HG03108 (cell line): ENCODE results near the gene RPLP1.

Source experiments
- ATAC-seq: cut with Tn5 transposase; IDR thresholded peaks from one replicate; pipeline ENCODE4 v1.9.1; 2021; ENCODE audit warnings: moderate library complexity; ENCODE audit not compliant: unreplicated experiment

Gene RPLP1

GRCh38 chr15:69496001-69496400 lies 43.4 kb downstream of the RPLP1 start:
- ATAC-seq = no peak

- ATAC-seq = no peak
Observed at GRCh38 chr15:69497076-69497475, 44.5 kb downstream of the RPLP1 start.

GRCh38 chr15:69497667-69498066 lies 45.0 kb downstream of the RPLP1 start:
- no peak for ATAC-seq

- ATAC-seq = no peak
Observed at GRCh38 chr15:69498282-69498681, 45.7 kb downstream of the RPLP1 start.

- no peak for ATAC-seq
Observed at GRCh38 chr15:69498987-69499386, 46.4 kb downstream of the RPLP1 start.

- ATAC-seq = no peak
Observed at GRCh38 chr15:69499521-69500211, 47.0 kb downstream of the RPLP1 start.

- ATAC-seq = no peak
Observed at GRCh38 chr15:69500339-69500738, 47.7 kb downstream of the RPLP1 start.

- no peak for ATAC-seq
Observed at GRCh38 chr15:69501456-69501855, 48.8 kb downstream of the RPLP1 start.

GRCh38 chr15:69502470-69503045 lies 49.9 kb downstream of the RPLP1 start:
- ATAC-seq = no peak

GRCh38 chr15:69504352-69505040 lies 51.9 kb downstream of the RPLP1 start:
- no peak for ATAC-seq
